AG10803 (cell line): ENCODE results near the gene MMUT.

Source experiments
- DNase-seq: peaks from one replicate; pipeline ENCODE4 v3.0.0; 2010; ENCODE audit warnings: low read depth
- H3K4me3 ChIP-seq: 2 replicates; pipeline ENCODE4 v1.5.1; 2011; ENCODE audit warnings: mild to moderate bottlenecking, low read length, control low read depth
- CTCF ChIP-seq: conservative IDR thresholded peaks from 2 replicates; pipeline ENCODE4 v1.5.1; 2011; ENCODE audit warnings: mild to moderate bottlenecking, low read length, control low read depth, inconsistent platforms

The MMUT gene

GRCh38 chr6:49462927-49463611, at the start of gene MMUT, which contains the start of gene CENPQ:
MMUT (minus strand) TSS chr6:49463253; CDS start chr6:49459466, 3,787 bp downstream.
CENPQ (plus strand) TSS chr6:49463370; CDS start chr6:49470177, 6,807 bp downstream.
- TF ChIP-seq CTCF: no peak
- peak within 1 kb of the TSS; percentile 96 for H3K4me3 ChIP-seq
- peak; percentile 89 for DNase-seq

GRCh38 chr6:49509342-49509741, 46.3 kb upstream of the MMUT start:
- TF ChIP-seq CTCF: no peak
- no peak for DNase-seq
- H3K4me3 ChIP-seq: no peak overlapping the region

- no peak for TF ChIP-seq CTCF
- no peak for DNase-seq
- H3K4me3 ChIP-seq: no peak overlapping the region
Observed at GRCh38 chr6:49506569-49507111, 43.6 kb upstream of the MMUT start.

- no peak for TF ChIP-seq CTCF
- no peak overlapping the region for H3K4me3 ChIP-seq
- DNase-seq: no peak
Observed at GRCh38 chr6:49504666-49505065, 41.6 kb upstream of the MMUT start.

- no peak for TF ChIP-seq CTCF
- no peak within 1 kb of the TSS for H3K4me3 ChIP-seq
- no peak for DNase-seq
Observed at GRCh38 chr6:49499623-49500022, 36.6 kb upstream of the MMUT start, which contains the start of gene GLYATL3. GLYATL3 (plus strand) TSS chr6:49499923; CDS start chr6:49511991, 12,068 bp downstream.

- no peak for DNase-seq
- no peak for TF ChIP-seq CTCF
- H3K4me3 ChIP-seq: no peak overlapping the region
Observed at GRCh38 chr6:49499126-49499525, 36.1 kb upstream of the MMUT start.

- no peak for DNase-seq
- TF ChIP-seq CTCF: no peak
- H3K4me3 ChIP-seq: no peak overlapping the region
Observed at GRCh38 chr6:49497304-49497703, 34.3 kb upstream of the MMUT start.
